PC-3 (cell line): ENCODE data around the gene FOXN3.

ENCODE experiments used
- CTCF ChIP-seq: fragments of 300-600 bp; sonication (generic); conservative IDR thresholded peaks from 2 replicates; pipeline ENCODE4 v1.5.1; 2017; ENCODE audit warnings: antibody characterized with exemption, low read depth, mild to moderate bottlenecking, low read length
- EZH2 ChIP-seq: fragments of 300-600 bp; sonication (generic); IDR thresholded peaks from one replicate; pipeline ENCODE4 v1.6.1; 2017; ENCODE audit warnings: antibody characterized with exemption, mild to moderate bottlenecking, low read length; ENCODE audit not compliant: unreplicated experiment
- EZH2phosphoT487 ChIP-seq: fragments of 300-600 bp; sonication (generic); IDR thresholded peaks from 2 replicates; pipeline ENCODE4 v1.6.1; 2018; ENCODE audit warnings: mild to moderate bottlenecking, antibody characterized with exemption, low read length, borderline replicate concordance

- TF ChIP-seq CTCF (no peak), EZH2phosphoT487 (no peak), EZH2 (no peak)
Observed at GRCh38 chr14:89382487-89382886, 34.5 kb downstream of the FOXN3 start.
